ENCODE data around the gene ABHD6. TPM values are rescaled to one million over a fixed set of nuclear protein-coding genes. Genes with fewer than 3 reads are reported as not detected.
"Not testable (repeated sequence)": the region's sequence is repeated elsewhere in the genome, so short reads cannot be mapped to it uniquely, and the experiment has no call there.

Gene ABHD6
- polyA plus RNA-seq, 3 donors = 11.2 to 14.4 (median 12.2) TPM

DNA sequence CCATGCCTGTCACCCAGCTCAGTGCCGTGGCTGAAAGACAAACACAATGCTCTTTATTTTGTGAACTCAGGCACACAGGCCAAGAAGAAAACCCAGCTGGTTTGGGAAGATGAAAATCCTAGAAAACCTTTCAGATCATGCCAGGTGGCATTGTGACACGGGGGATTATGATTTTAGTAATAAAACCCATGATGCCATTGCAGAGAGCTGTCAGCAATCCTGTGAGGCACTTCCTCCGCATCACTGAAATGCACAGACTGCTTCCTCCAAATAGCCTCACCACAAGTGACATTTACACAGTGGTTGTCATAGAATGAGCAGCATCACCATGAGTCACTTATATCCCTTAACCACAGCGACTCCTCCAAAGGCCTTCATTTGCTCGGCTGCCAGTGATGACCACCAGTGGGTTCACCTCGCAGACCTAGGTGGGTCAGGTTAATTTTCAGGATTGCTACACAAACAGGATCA lies 22.7 kb downstream of the ABHD6 start:
- no peak for DNase-seq (ENCODE audit: extremely low read depth in 1 of 11, low read depth in 9 of 11, low spot score in 4 of 11)

DNA sequence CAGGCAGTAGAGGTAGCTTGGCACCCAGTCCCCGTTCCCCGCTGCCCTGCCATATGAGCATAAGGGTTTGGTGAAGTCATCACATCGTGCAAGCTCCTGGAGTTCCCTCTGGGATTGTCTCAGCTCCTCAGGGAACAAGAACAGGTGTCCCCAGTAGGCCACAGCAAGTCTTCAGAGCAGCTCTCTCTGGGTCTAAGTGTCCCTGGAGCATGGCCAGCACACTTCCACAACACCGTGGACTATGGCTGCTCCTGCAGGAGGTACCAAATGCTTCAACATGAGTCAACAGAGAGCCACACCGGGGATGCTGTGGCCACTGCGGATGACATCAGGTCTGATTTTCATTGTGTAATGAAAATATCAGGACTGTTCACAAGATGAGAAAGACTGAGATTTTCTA lies 23.1 kb downstream of the ABHD6 start:
- DNase-seq (ENCODE audit: extremely low read depth in 1 of 11, low read depth in 9 of 11, low spot score in 4 of 11) = no peak

DNA sequence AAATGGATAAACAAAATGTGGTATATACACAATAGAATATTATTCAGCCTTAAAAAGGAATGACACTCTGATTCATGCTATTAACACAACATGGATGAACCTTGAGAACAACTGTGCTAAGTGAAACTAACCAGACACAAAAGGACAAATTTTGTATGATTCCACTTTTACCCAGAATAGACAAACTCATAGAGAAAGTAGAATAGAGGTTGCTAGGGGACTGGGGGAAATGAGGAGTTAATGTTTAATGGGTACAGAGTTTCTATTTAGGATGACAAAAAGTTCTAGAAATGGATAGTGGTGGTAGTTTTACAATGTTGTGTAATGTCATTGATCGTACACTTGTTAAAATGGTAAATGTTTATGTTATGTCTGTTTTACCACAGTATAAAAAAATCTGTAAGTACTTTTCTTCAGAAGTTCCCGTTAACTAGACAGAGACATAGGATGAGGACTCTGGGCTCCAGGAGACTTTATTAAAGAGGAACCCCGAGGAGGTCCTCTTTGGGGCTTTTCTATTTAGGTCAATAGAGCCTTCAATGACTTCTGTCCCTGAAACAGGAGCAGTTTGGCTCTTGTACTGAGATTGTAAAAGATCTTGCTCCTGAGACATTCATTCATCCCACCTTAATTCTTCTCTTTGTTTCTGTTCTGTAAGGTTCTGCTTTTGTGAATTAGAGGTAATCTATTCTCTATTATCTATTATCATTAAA lies 24.5 kb downstream of the ABHD6 start:
- no peak for DNase-seq (ENCODE audit: extremely low read depth in 1 of 11, low read depth in 9 of 11, low spot score in 4 of 11)

DNA sequence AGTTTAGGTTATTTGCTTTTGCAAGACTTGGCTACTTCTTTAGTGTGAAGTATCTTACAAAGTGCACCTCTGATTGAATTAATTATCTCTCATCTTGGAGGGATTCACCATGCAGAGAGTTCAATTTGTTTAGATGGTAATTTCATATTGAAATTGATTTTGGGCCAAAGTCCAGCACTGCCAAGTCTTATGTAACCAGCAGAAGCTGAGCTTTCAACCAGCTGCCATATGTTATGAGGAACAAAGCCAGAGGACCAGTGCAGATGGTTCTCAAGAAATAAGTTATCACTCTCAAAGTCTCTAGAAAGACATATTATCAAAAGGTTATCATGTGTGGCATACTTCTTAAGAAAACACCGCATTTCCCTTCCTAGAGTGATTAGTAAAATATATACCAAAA lies 29.0 kb downstream of the ABHD6 start:
- no peak for DNase-seq (ENCODE audit: extremely low read depth in 1 of 11, low read depth in 9 of 11, low spot score in 4 of 11)

GRCh38 chr3:58267543-58267942 lies 30.0 kb downstream of the ABHD6 start:
- not testable (repeated sequence) for DNase-seq (ENCODE audit: extremely low read depth in 1 of 11, low read depth in 9 of 11, low spot score in 4 of 11)

DNA sequence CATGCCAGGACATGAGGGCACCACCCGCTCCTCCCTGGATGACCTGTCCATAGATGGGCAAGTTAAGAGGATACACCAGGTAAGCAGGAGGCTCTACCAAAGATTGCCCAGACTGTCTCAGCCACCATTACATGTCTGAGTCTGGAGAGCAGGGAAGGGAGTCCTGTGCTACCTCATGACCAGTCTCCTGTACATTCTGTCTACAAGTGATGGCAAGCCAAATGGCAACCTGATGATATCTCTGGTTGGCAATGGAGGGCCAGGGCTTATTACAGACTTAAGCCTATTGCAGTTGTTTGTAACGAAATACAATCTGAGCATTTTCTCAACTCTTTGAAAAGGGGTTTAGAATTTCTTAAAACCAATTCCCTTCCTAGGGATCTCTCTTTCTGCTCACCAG lies 31.8 kb downstream of the ABHD6 start:
- no peak for DNase-seq (ENCODE audit: extremely low read depth in 1 of 11, low read depth in 9 of 11, low spot score in 4 of 11)

DNA sequence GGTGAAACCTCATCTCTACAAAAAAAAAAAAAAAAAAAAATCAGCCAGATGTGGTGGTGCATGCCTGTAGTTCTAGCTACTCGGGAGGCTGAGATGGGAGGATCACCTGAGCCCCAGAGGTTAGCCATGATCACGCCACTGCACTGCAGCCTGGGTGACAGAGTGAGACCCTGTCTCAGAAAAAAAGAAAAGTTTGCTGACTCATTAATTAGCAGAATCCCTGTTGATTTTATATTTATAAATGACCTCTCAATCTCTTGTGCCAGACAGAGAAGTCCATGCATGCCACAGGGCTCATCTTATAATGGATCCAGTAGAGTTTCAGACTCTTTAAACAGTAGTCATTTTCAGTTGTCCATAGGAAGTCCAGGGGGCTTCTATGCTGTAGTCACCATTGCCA lies 32.9 kb downstream of the ABHD6 start:
- no peak for DNase-seq (ENCODE audit: extremely low read depth in 1 of 11, low read depth in 9 of 11, low spot score in 4 of 11)

- DNase-seq (ENCODE audit: extremely low read depth in 1 of 11, low read depth in 9 of 11, low spot score in 4 of 11) = no peak
These were observed 34.4 kb downstream of the ABHD6 start for GRCh38 chr3:58271901-58272501.

DNA sequence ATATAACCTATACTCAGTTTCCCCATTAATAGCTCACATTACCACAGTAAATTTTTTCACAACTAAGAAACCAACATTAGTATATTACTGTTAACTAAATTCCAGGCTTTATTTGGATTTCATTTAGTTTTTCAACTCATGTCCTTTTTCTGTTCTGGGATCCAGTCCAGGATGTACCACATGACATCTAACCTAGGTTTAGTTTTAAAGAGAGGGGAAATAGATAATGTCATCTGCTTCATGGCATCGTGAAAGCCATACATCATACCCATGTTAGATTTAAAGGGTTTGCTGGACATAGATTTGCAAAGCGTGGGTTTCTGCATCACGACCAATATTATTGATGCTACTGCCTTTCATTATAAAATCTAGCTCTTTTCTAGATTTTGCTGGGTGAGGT lies 35.3 kb downstream of the ABHD6 start:
- no peak for DNase-seq (ENCODE audit: extremely low read depth in 1 of 11, low read depth in 9 of 11, low spot score in 4 of 11)

- DNase-seq (ENCODE audit: extremely low read depth in 1 of 11, low read depth in 9 of 11, low spot score in 4 of 11) = not testable (repeated sequence)
These were observed 35.8 kb downstream of the ABHD6 start for GRCh38 chr3:58273362-58273761.

DNA sequence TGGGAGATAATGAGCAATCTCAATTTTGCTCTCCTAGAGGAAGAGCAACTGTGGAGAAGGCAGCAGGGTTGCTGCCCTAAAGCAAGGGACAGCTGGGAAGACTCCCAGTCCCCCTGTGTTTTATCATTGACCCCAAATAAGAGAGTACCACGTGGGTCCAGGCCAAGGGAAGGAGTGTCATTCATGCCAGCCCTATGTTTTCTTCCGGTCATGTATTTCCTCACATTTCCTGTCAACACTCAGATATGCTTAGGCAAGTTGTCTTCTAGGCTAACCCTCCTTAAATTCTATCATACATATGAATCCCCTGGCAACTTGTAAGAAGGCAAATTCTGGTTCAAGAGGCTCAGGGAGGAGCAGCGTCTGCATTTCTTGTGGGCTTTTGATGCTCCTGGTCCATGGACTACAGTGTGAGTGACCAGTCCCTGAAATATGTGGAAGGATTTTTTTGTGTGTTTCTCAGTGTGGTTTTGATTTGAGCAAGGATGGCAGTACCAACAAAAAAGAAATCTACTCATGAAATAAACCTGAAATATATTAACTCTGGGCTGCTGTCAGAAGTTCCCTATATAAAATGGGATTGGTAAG lies 36.5 kb downstream of the ABHD6 start:
- DNase-seq (ENCODE audit: extremely low read depth in 1 of 11, low read depth in 9 of 11, low spot score in 4 of 11) = no peak

DNA sequence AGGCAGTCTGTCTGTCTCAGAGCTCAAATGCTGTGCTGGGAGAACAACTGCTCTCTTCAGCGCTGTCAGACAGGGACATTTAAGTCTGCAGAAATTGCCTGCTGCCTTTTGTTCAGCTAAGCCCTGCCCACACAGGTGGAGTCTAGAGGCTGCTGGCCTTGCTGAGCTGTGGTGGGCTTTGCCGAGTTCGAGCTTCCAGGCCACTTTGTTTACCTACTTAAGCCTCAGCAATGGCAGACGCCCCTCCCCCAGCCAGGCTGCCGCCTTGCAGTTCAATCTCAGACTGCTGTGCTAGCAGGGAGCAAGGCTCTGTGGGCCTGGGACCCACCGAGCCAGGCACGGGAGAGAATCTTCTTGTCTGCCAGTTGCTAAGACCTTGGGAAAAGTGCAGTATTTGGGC lies 43.5 kb downstream of the ABHD6 start:
- no peak for DNase-seq (ENCODE audit: extremely low read depth in 1 of 11, low read depth in 9 of 11, low spot score in 4 of 11)

- no peak for DNase-seq (ENCODE audit: extremely low read depth in 1 of 11, low read depth in 9 of 11, low spot score in 4 of 11)
These were observed 47.7 kb downstream of the ABHD6 start for GRCh38 chr3:58285334-58285733.

- DNase-seq (ENCODE audit: extremely low read depth in 1 of 11, low read depth in 9 of 11, low spot score in 4 of 11) = no peak
These were observed 49.8 kb downstream of the ABHD6 start for GRCh38 chr3:58287354-58287753.

- DNase-seq (ENCODE audit: extremely low read depth in 1 of 11, low read depth in 9 of 11, low spot score in 4 of 11) = no peak
These were observed 50.6 kb downstream of the ABHD6 start for GRCh38 chr3:58288011-58288728.

DNA sequence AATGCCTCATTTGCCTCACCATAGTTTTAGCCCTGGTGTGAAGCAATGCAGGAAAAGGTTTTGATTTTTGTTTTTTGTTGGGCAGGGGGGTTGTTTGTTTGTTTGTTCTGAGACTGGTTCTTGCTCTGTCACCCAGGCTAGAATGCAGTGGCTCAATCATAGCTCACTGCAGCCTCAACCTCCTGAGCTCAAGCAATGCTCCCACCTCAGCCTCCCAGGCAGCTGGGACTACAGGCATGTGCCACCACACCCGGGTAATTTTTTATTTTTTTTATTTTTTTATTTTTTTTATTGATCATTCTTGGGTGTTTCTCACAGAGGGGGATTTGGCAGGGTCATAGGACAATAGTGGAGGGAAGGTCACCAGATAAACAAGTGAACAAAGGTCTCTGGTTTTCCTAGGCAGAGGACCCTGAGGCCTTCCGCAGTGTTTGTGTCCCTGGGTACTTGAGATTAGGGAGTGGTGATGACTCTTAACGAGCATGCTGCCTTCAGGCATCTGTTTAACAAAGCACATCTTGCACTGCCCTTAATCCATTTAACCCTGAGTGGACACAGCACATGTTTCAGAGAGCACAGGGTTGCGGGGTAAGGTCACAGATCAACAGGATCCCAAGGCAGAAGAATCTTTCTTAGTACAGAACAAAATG lies 51.5 kb downstream of the ABHD6 start:
- DNase-seq (ENCODE audit: extremely low read depth in 1 of 11, low read depth in 9 of 11, low spot score in 4 of 11) = not testable (repeated sequence)

DNA sequence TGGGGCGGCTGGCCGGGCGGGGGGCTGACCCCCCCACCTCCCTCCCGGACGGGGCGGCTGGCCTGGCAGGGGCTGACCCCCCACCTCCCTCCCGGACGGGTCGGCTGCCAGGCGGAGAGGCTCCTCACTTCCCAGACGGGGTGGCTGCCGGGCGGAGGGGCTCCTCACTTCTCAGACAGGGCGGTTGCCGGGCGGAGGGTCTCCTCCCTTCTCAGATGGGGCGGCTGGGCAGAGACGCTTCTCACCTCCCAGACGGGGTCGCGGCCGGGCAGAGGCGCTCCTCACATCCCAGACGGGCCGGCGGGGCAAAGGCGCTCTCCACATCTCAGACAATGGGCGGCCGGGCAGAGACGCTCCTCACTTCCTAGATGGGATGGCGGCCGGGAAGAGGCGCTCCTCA lies 52.9 kb downstream of the ABHD6 start:
- not testable (repeated sequence) for DNase-seq (ENCODE audit: extremely low read depth in 1 of 11, low read depth in 9 of 11, low spot score in 4 of 11)

- no peak for DNase-seq (ENCODE audit: extremely low read depth in 1 of 11, low read depth in 9 of 11, low spot score in 4 of 11)
These were observed 54.2 kb downstream of the ABHD6 start for GRCh38 chr3:58291671-58292338.

DNA sequence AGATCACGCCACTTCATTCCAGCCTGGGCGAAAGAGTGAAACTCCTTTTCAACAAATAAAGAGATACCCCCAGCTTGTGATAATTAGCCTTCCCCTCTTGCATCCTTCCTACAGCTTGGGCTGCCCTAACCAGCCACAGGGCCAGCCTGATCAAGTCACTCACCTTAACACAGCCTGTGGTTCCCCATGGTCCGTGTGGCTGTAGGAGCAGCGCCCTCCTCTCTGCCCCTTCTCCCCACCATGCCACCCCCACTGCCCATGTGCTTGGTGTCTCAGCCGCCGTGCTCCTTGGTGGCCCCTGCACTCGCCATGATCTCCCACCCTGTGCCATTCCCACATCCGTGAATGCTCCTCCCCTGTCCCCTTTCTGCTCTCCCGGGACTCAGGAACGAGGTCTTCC lies 55.3 kb downstream of the ABHD6 start:
- no peak for DNase-seq (ENCODE audit: extremely low read depth in 1 of 11, low read depth in 9 of 11, low spot score in 4 of 11)
